ENCODE measurements around the gene RCSD1.

The RCSD1 gene

DNA sequence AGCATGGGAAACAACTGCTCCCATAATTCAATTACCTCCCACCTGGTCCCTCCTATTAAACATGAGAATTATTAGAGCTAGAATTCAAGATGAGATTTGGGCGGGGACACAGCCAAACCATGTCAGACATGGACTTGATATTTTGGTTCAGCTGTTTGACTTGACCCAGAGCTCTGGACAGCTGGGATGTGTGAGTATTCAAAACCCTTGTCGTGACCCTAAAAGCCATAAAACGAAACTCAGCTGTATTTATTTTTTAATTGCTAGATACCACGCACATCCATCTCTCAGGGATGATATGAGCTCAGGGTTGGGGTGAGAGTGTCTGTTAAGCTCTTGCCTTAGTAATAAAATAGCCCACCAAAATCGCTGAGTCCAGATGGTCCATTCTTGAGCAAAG is 45.4 kb downstream of the RCSD1 start:
- DNase-seq (ENCODE audit: insufficient read length, low spot score) (no peak), FAIRE-seq (no peak)
- no peak for TF ChIP-seq POLR2A (IDR thresholded peaks at IDR 0.05; ENCODE audit: low read depth, low read length)

GRCh38 chr1:167676205-167676915 is 46.3 kb downstream of the RCSD1 start:
- TF ChIP-seq POLR2A (IDR thresholded peaks at IDR 0.05; ENCODE audit: low read depth, low read length), result no peak
- DNase-seq (ENCODE audit: insufficient read length, low spot score), result no peak
- no peak for FAIRE-seq

DNA sequence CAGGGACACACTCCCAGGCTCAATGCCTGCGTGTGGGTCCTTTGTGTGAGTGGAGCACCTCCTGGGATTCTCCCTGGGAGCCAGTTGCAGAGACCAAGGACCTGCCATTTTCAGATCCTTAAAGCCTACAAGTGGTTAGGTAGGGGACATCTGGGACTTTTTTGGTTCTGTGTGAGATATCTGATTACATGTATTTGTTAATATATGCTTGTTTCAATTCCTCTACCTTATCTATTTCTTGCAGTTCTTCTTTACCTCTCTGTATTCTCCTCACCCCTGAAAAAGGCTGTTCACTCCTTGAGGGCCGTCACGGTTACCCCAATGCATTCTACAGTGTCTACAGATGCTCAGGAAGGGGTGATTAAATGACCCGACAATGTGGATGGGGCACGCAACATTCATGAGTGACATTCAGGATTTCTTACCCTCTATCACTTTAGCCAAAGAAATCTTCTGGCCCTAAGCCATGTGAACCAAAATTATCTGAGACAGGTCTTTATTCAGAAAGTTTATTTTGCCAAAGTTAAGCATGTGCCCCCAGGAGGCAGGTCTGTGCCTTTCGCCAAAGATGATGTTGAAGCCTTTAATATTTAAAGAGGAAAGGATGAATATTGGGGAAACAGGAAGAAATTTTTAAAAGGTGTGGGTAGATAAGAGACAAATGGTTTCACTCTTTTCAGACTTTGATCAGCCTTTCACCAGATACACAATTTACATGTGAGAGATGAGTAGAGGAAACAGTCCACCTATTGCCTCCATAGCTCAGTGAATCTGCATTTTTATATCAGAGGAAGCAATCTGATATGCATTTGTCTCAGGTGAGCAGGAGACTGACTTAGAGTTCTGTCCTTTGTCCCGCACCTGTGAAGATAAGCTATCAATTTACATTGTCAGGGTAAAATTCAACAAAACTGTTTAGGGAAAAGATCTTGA is 47.1 kb downstream of the RCSD1 start:
- no peak for TF ChIP-seq POLR2A (IDR thresholded peaks at IDR 0.05; ENCODE audit: low read depth, low read length)
- no peak for DNase-seq (ENCODE audit: insufficient read length, low spot score)
- no peak for FAIRE-seq

DNA sequence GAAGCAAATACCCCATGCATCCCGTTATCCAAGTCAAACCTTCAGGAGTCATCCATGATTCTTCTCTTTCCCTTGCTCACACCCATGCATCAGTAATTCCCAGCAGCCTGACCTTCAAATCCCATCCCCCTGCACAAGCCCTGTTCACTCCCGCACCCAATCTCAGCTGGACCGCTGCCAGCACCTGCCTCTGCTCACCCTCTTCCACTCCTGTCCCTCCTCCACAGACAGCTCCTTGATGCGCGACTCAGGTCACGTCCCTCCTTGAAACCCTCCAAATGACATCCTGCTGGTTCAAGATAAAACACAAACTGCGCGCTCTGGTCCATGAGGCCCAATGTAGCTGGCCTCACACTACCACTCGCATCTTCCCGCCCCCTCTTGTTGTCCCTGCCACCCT is 48.4 kb downstream of the RCSD1 start:
- TF ChIP-seq POLR2A (IDR thresholded peaks at IDR 0.05; ENCODE audit: low read depth, low read length), result no peak
- FAIRE-seq, result no peak
- DNase-seq (ENCODE audit: insufficient read length, low spot score), result no peak

- DNase-seq (ENCODE audit: insufficient read length, low spot score), result no peak
- TF ChIP-seq POLR2A (IDR thresholded peaks at IDR 0.05; ENCODE audit: low read depth, low read length), result no peak
- no peak for FAIRE-seq
These were observed 48.8 kb downstream of the RCSD1 start for GRCh38 chr1:167678838-167679237.

DNA sequence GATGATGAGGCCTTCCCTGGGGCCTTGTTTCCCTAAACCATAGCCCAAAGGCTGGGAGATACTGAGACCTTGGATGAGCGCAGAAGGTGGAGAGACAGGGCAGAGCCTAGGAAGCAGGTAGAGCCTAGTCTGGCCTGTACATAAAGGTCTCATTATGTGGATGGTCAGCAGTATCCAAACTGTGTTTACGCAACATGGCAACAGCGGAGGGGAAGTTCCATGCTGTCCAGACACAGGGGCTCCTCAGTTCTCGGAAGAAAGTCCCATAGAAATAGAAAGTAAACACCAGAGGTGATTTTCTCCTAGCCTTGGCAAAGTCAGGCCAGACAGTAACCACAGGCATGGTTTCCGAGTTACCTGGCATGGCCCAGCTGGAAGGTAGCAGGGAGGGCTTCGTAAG is 49.7 kb downstream of the RCSD1 start:
- no peak for TF ChIP-seq POLR2A (IDR thresholded peaks at IDR 0.05; ENCODE audit: low read depth, low read length)
- FAIRE-seq (no peak), DNase-seq (ENCODE audit: insufficient read length, low spot score) (no peak)

DNA sequence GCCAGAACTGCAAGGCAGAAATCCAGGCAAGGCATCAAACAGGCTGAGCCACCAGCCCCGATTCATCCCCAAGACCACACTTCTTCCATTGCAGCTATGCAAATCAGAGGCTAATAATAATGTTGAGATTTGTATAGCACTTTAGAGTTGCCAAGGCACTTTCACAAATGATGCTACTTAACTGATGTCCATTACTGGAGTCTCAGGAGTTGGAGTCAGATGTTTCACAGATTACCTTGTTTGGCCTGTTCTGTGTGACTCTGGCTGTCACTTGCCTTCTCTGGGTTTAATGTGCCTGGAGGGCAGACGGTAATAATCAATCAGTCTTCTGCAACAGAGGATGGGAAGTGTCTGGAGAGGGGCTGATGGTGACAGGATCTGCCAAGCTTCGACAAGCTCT is 51.0 kb downstream of the RCSD1 start:
- DNase-seq (ENCODE audit: insufficient read length, low spot score) (no peak), FAIRE-seq (no peak)
- TF ChIP-seq POLR2A (IDR thresholded peaks at IDR 0.05; ENCODE audit: low read depth, low read length), result no peak

DNA sequence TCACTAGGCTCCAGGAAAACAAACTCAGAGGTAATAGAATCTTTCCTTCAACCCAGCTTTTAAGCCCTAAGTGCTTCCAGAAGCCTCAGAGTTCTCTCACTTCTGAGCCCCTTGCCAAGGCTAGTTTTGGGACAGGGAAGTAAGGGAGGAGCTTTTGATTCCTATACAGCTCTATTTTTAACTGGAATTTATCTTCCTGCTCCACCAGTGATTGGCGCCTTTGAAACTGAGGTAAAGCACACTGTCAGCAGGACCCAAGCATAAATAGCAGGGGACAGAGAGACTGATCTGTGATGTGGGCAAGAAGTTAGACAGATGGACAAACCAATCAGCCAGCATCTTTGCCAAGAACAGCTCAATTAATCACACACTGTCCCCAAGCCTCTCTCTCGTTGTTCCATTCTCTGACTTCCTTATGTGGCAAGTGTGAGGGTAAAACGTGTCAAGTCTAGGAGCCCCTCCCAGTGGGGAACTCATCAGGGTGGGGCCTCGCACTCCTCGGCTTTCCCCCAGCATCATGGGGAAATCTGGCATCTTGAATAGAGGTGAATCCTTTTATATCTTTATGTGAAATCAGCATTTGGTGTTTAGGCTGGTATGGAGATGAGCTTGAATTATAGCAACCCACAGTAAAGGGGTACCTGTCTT is 51.5 kb downstream of the RCSD1 start:
- DNase-seq (ENCODE audit: insufficient read length, low spot score) (no peak), FAIRE-seq (no peak)
- TF ChIP-seq POLR2A (IDR thresholded peaks at IDR 0.05; ENCODE audit: low read depth, low read length), result no peak

DNA sequence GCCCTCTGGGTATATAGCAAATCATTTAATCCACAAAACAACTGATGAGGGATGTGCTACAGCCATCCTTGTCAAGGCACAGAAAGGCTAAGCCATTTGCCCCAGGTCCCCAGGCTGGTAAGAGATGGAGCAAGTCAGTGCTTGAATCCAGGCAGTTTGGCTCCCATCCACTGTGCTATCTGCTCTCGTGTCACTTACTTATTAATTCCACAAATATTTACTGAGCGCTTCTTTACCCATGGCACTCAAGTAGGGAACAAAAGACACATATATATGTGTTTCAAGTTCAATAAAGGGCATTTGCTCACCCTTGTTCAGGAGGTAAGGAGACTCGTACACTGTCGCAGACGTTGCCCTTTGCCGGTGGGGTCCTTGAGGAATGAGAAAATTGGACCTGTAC is 53.2 kb downstream of the RCSD1 start:
- DNase-seq (ENCODE audit: insufficient read length, low spot score) (no peak), FAIRE-seq (no peak)
- TF ChIP-seq POLR2A (IDR thresholded peaks at IDR 0.05; ENCODE audit: low read depth, low read length), result no peak

GRCh38 chr1:167683641-167684502 is 53.8 kb downstream of the RCSD1 start:
- no peak for TF ChIP-seq POLR2A (IDR thresholded peaks at IDR 0.05; ENCODE audit: low read depth, low read length)
- FAIRE-seq (no peak), DNase-seq (ENCODE audit: insufficient read length, low spot score) (peak; percentile 62)

GRCh38 chr1:167685844-167686243 is 55.8 kb downstream of the RCSD1 start:
- FAIRE-seq, result no peak
- DNase-seq (ENCODE audit: insufficient read length, low spot score), result no peak
- TF ChIP-seq POLR2A (IDR thresholded peaks at IDR 0.05; ENCODE audit: low read depth, low read length), result no peak

DNA sequence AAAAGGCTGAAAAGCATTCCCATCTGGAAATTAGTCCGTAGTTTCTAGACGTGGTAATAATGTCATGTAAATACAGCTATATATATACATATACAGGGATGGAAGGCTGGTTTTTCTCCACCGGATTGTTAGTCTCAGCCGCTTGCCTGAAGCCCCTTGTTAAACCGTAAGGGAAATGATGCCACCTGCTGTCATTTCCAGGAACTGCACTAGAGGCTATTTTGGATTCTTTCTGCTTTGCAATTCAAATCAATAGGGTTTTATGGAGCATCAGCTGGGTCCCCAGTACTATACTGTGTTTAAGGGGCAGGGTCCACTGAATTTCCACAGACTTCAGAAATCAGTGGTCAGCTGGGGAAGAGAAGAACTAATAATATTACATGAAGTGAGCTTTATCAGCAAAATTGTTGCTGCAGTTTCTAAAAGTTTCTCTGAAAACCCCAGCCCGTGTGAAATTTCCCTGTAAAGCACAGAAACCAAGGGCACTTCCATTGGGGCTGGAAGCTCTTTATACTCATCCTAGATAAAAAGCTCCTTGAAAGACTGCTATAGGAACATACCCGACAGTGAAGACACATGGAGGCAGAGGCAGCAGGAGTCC is 58.0 kb downstream of the RCSD1 start:
- peak; percentile 36 for DNase-seq (ENCODE audit: insufficient read length, low spot score)
- no peak for TF ChIP-seq POLR2A (IDR thresholded peaks at IDR 0.05; ENCODE audit: low read depth, low read length)
- no peak for FAIRE-seq

GRCh38 chr1:167689567-167689920 is 59.5 kb downstream of the RCSD1 start:
- DNase-seq (ENCODE audit: insufficient read length, low spot score), result peak; percentile 23
- no peak for FAIRE-seq

More at GRCh38 chr1:167689567-167689920, 59.5 kb downstream of the RCSD1 start:
- TF ChIP-seq POLR2A (IDR thresholded peaks at IDR 0.05; ENCODE audit: low read depth, low read length), result no peak
